Activated CD4-positive, alpha-beta memory T cell treated with anti-CD3 and anti-CD28 coated beads for 36 hours (primary cell): Measurements from ENCODE around the gene MASTL. TPM values are rescaled to one million over a fixed set of nuclear protein-coding genes. Genes with fewer than 3 reads are reported as not detected.

ENCODE experiments used
- CTCF ChIA-PET: fragments of 350-600 bp; sonication (Branson Sonifier 250); formaldehyde crosslinking; loops from one replicate; lab custom pipeline; 2021; ENCODE audit warnings: antibody characterized with exemption, inconsistent platforms; lab: Charles Lee
- POLR2A ChIA-PET: fragments of 350-600 bp; sonication (Branson Sonifier 250); formaldehyde crosslinking; loops from one replicate; lab custom pipeline; 2021; ENCODE audit warnings: antibody characterized with exemption; lab: Charles Lee
- DNase-seq: peaks from one replicate; pipeline ENCODE4 v3.0.0-alpha.2; 2020
- H3K27ac Mint-ChIP-seq: one replicate; pipeline ENCODE4 v1.8.0; 2021; ENCODE audit warnings: mixed read lengths
- H3K27me3 Mint-ChIP-seq: one replicate; pipeline ENCODE4 v1.8.0; 2021; ENCODE audit warnings: mixed read lengths
- H3K36me3 Mint-ChIP-seq: one replicate; pipeline ENCODE4 v1.8.0; 2021; ENCODE audit warnings: mixed read lengths
- H3K4me1 Mint-ChIP-seq: one replicate; pipeline ENCODE4 v1.8.0; 2021; ENCODE audit warnings: low read depth, mixed read lengths
- H3K4me3 Mint-ChIP-seq: one replicate; pipeline ENCODE4 v1.8.0; 2021; ENCODE audit warnings: mild to moderate bottlenecking, mixed read lengths
- H3K9me3 Mint-ChIP-seq: one replicate; pipeline ENCODE4 v1.8.0; 2021; ENCODE audit warnings: mixed read lengths
- intact Hi-C: fragments of 100-400 bp; cut with micrococcal nuclease; formaldehyde crosslinking; loops from one replicate; pipeline ENCODE4 v1.15.1; 2023
- total RNA-seq, 2 experiments: library from RNA; stranded (reverse); gene quantifications; one replicate each; pipeline ENCODE4 v1.2.3, GENCODE V29; 2021

The MASTL gene
- total RNA-seq, 2 experiments from 2014 or later, result 44.2 to 50.4 TPM

- ChIA-PET CTCF (interaction anchor here (1.0 to 1.9 kb wide), 4 partner anchors 11 to 59 kb away, joined by 5 to 24 read pairs (median 7); no protein-coding TSS in a partner anchor), POLR2A (no interaction called here)
- Mint-ChIP-seq H3K9me3 (no peaks in the 10 kb centered on the region), H3K4me1 (peaks cover 17% of the 10 kb centered on the region), H3K27me3 (no peaks in the 10 kb centered on the region), H3K4me3 (no peak overlapping the region), H3K27ac (peak overlapping the region; percentile 28), H3K36me3 (peaks cover 14% of the 10 kb centered on the region)
- no peak for DNase-seq
- intact Hi-C loops, result loop anchor here (2.0 kb wide), 2 partner anchors 16 to 136 kb away; partner anchors contain the start of gene ACBD5
Measured at GRCh38 chr10:27225011-27225590, 69.9 kb downstream of the MASTL start.

GRCh38 chr10:27225642-27226257, 70.6 kb downstream of the MASTL start:
- Mint-ChIP-seq H3K27me3 (no peaks in the 10 kb centered on the region), H3K9me3 (no peaks in the 10 kb centered on the region), H3K4me3 (no peak overlapping the region), H3K4me1 (peaks cover 18% of the 10 kb centered on the region), H3K36me3 (peaks cover 15% of the 10 kb centered on the region), H3K27ac (no peak overlapping the region)
- POLR2A ChIA-PET, result no interaction called here
- no peak for DNase-seq
- intact Hi-C loops, result loop anchor here (2.0 kb wide), 2 partner anchors 15 to 135 kb away; partner anchors contain the start of gene ACBD5
- CTCF ChIA-PET, result no interaction called here

GRCh38 chr10:27230022-27230421, 74.9 kb downstream of the MASTL start:
- peaks cover 9% of the 10 kb centered on the region for H3K36me3 Mint-ChIP-seq
- DNase-seq, result no peak
- H3K4me3 Mint-ChIP-seq, result no peak overlapping the region
- POLR2A ChIA-PET, result no interaction called here
- no peaks in the 10 kb centered on the region for H3K27me3 Mint-ChIP-seq
- H3K9me3 Mint-ChIP-seq, result no peaks in the 10 kb centered on the region
- CTCF ChIA-PET, result interaction anchor here (0.6 kb wide), 1 partner anchor 169 kb away, joined by 4 read pairs; no protein-coding TSS in a partner anchor
- H3K27ac Mint-ChIP-seq, result no peak overlapping the region
- intact Hi-C loops, result no loop called here
- peaks cover 14% of the 10 kb centered on the region for H3K4me1 Mint-ChIP-seq

- intact Hi-C loops, result no loop called here
- Mint-ChIP-seq H3K36me3 (peaks cover 9% of the 10 kb centered on the region), H3K27me3 (no peaks in the 10 kb centered on the region), H3K4me3 (no peak overlapping the region), H3K9me3 (no peaks in the 10 kb centered on the region), H3K27ac (no peak overlapping the region), H3K4me1 (peaks cover 10% of the 10 kb centered on the region)
- DNase-seq, result no peak
- ChIA-PET POLR2A (interaction anchor here (0.6 kb wide), 1 partner anchor 594 kb away, joined by 5 read pairs; no protein-coding TSS in a partner anchor), CTCF (interaction anchor here (1.2 to 3.6 kb wide), 3 partner anchors 11 to 16 kb away, joined by 3 to 24 read pairs (median 11); no protein-coding TSS in a partner anchor)
Measured at GRCh38 chr10:27235706-27236105, 80.6 kb downstream of the MASTL start.

Other genes with a start within 250 kb of the MASTL start
- gene ANKRD26, start 54.9 kb upstream of the MASTL start, total RNA-seq, result 1 to 10 TPM; 6.7 to 7.1 TPM
- 100 to 1,000 TPM; 115 to 119 TPM for gene YME1L1, start 968 bp upstream of the MASTL start, total RNA-seq
- gene ACBD5, start 85.4 kb downstream of the MASTL start, total RNA-seq, result 10 to 100 TPM; 14.6 to 15.1 TPM